Smooth muscle cell (in vitro differentiated cells): Measurements from ENCODE around the gene PRND. TPM values are rescaled to one million over a fixed set of nuclear protein-coding genes. Genes with fewer than 3 reads are reported as not detected.

Source experiments
- DNase-seq: peaks from one replicate; lab custom pipeline; 2025; ENCODE audit not compliant: unreplicated experiment; lab: John Stamatoyannopoulos, UW
- H2AFZ ChIP-seq: fragments of 200-600 bp; sonication (generic); 2 replicates; pipeline ENCODE4 v1.6.0; 2016; ENCODE audit warnings: antibody characterized with exemption, low read depth, mild to moderate bottlenecking
- H3F3A ChIP-seq: fragments of 200-600 bp; sonication (generic); 2 replicates; pipeline ENCODE4 v1.6.0; 2017; ENCODE audit warnings: antibody characterized with exemption, low read depth
- H3K27ac ChIP-seq: fragments of 200-600 bp; sonication (generic); 2 replicates; pipeline ENCODE4 v1.5.1; 2016; ENCODE audit warnings: low read depth, mild to moderate bottlenecking
- H3K27me3 ChIP-seq: fragments of 200-600 bp; sonication (generic); 2 replicates; pipeline ENCODE4 v1.6.1; 2016; ENCODE audit warnings: low read depth, mild to moderate bottlenecking
- H3K36me3 ChIP-seq: fragments of 200-600 bp; sonication (generic); 2 replicates; pipeline ENCODE4 v1.5.1; 2016; ENCODE audit warnings: low read depth
- H3K4me1 ChIP-seq: fragments of 200-600 bp; sonication (generic); 2 replicates; pipeline ENCODE4 v1.5.1; 2016; ENCODE audit warnings: low read depth
- H3K4me2 ChIP-seq: fragments of 200-600 bp; sonication (generic); 2 replicates; pipeline ENCODE4 v1.6.0; 2016; ENCODE audit warnings: mild to moderate bottlenecking
- H3K4me3 ChIP-seq: fragments of 200-600 bp; sonication (generic); 2 replicates; pipeline ENCODE4 v1.5.1; 2016; ENCODE audit warnings: mild to moderate bottlenecking
- H3K79me2 ChIP-seq: fragments of 200-600 bp; sonication (generic); 2 replicates; pipeline ENCODE4 v1.6.0; 2016; ENCODE audit warnings: low read depth, mild to moderate bottlenecking
- H3K9ac ChIP-seq: fragments of 200-600 bp; sonication (generic); 2 replicates; pipeline ENCODE4 v1.6.0; 2016; ENCODE audit warnings: low read depth
- H3K9me3 ChIP-seq: fragments of 200-600 bp; sonication (generic); replicated peaks from 2 replicates; pipeline ENCODE4 v1.5.1; 2016; ENCODE audit warnings: low read depth
- H4K20me1 ChIP-seq: fragments of 200-600 bp; sonication (generic); 2 replicates; pipeline ENCODE4 v1.6.0; 2016; ENCODE audit warnings: low read depth
- CTCF ChIP-seq: fragments of 200-600 bp; sonication (generic); IDR thresholded peaks from 2 replicates; pipeline ENCODE4 v1.5.1; 2017; ENCODE audit warnings: borderline replicate concordance, mild to moderate bottlenecking, antibody characterized with exemption; ENCODE audit not compliant: insufficient read depth, poor library complexity, severe bottlenecking
- WGBS: methylation state at CpG from one replicate; pipeline ENCODE4 v1.1.7; 2016; ENCODE audit warnings: low lambda C conversion rate; 5-methylcytosine and 5-hydroxymethylcytosine counted together
- polyA plus RNA-seq: library from polyadenylated mRNA; unstranded; fragments of >200 nt; fragmentation: Nextera tagmentation; extraction: Ambion mirVana; gene quantifications from 2 replicates; pipeline ENCODE4 v1.2.1, GENCODE V29; 2016
- total RNA-seq: library from RNA; depleted of rRNA; stranded (reverse); fragments of >200 nt; gene quantifications from 2 replicates; pipeline ENCODE4 v1.2.3, GENCODE V29; 2014

Gene PRND
- total and polyA plus RNA-seq, 2 experiments from 2014 or later: not detected

- Histone ChIP-seq H3F3A (no peaks in the 10 kb centered on the region), H3K27me3 (no peaks in the 10 kb centered on the region), H2AFZ (no peak overlapping the region), H3K27ac (no peak overlapping the region), H3K4me1 (no peaks in the 10 kb centered on the region), H3K36me3 (no peaks in the 10 kb centered on the region), H3K79me2 (no peaks in the 10 kb centered on the region), H3K9ac (no peak overlapping the region), H4K20me1 (no peaks in the 10 kb centered on the region), H3K4me3 (no peak overlapping the region), H3K9me3 (no peaks in the 10 kb centered on the region), H3K4me2 (no peak overlapping the region)
- DNase-seq: no peak
- WGBS: 88% methylated on average over 5 of the region's 5 CpGs
- no peak for TF ChIP-seq CTCF
These were observed 52.0 kb downstream of the PRND start for GRCh38 chr20:4773736-4774135.

- DNase-seq: no peak
- Histone ChIP-seq H3K27ac (no peak overlapping the region), H3K4me2 (no peak overlapping the region), H3F3A (no peaks in the 10 kb centered on the region), H2AFZ (no peak overlapping the region), H3K4me3 (no peak overlapping the region), H3K79me2 (no peaks in the 10 kb centered on the region), H3K9ac (no peak overlapping the region), H3K27me3 (no peaks in the 10 kb centered on the region), H4K20me1 (no peaks in the 10 kb centered on the region), H3K36me3 (no peaks in the 10 kb centered on the region), H3K9me3 (no peaks in the 10 kb centered on the region), H3K4me1 (no peaks in the 10 kb centered on the region)
- WGBS: 93% methylated on average over 4 of the region's 4 CpGs
- TF ChIP-seq CTCF: no peak
These were observed 52.5 kb downstream of the PRND start for GRCh38 chr20:4774207-4774606.

- no peak overlapping the region for H3K27ac ChIP-seq
- no peaks in the 10 kb centered on the region for H3K79me2 ChIP-seq
- no peak overlapping the region for H3K9ac ChIP-seq
- TF ChIP-seq CTCF: no peak
- no peaks in the 10 kb centered on the region for H3K27me3 ChIP-seq
- DNase-seq: no peak
- no peak overlapping the region for H3K4me3 ChIP-seq
- no peaks in the 10 kb centered on the region for H3K36me3 ChIP-seq
- H3K9me3 ChIP-seq: no peaks in the 10 kb centered on the region
- no peaks in the 10 kb centered on the region for H3K4me1 ChIP-seq
- no peaks in the 10 kb centered on the region for H4K20me1 ChIP-seq
- no peak overlapping the region for H2AFZ ChIP-seq
- H3F3A ChIP-seq: no peaks in the 10 kb centered on the region
- 87% methylated on average over 21 of the region's 21 CpGs for WGBS
- H3K4me2 ChIP-seq: no peak overlapping the region
These were observed 53.8 kb downstream of the PRND start for GRCh38 chr20:4775322-4776078.

GRCh38 chr20:4776079-4776630 lies 54.4 kb downstream of the PRND start:
- H3K36me3 ChIP-seq: no peaks in the 10 kb centered on the region
- no peak overlapping the region for H3K4me2 ChIP-seq
- no peak for DNase-seq
- no peaks in the 10 kb centered on the region for H3K9me3 ChIP-seq
- H3K79me2 ChIP-seq: no peaks in the 10 kb centered on the region
- no peak overlapping the region for H3K4me3 ChIP-seq
- no peaks in the 10 kb centered on the region for H3K4me1 ChIP-seq
- H2AFZ ChIP-seq: no peak overlapping the region
- no peaks in the 10 kb centered on the region for H4K20me1 ChIP-seq
- 80% methylated on average over 14 of the region's 14 CpGs for WGBS
- TF ChIP-seq CTCF: no peak
- H3K27me3 ChIP-seq: no peaks in the 10 kb centered on the region
- H3F3A ChIP-seq: no peaks in the 10 kb centered on the region
- no peak overlapping the region for H3K9ac ChIP-seq
- H3K27ac ChIP-seq: no peak overlapping the region
